Measurements from ENCODE around the gene RRBP1.

GRCh38 chr20:17675519-17676377 is 6.3 kb downstream of the RRBP1 start:
- TF ChIP-seq CTCF (IDR thresholded peaks at IDR 0.05) (no peak), POLR2A (IDR thresholded peaks at IDR 0.05) (no peak)
